ENCODE measurements around the gene IMMP2L. TPM values are rescaled to one million over a fixed set of nuclear protein-coding genes. Genes with fewer than 3 reads are reported as not detected.
A peak's percentile ranks its signal among the peaks of the same experiment; 100 is the strongest.

The IMMP2L gene
- total RNA-seq, 1 donor from 2014 or later, result 14.8 TPM

DNA sequence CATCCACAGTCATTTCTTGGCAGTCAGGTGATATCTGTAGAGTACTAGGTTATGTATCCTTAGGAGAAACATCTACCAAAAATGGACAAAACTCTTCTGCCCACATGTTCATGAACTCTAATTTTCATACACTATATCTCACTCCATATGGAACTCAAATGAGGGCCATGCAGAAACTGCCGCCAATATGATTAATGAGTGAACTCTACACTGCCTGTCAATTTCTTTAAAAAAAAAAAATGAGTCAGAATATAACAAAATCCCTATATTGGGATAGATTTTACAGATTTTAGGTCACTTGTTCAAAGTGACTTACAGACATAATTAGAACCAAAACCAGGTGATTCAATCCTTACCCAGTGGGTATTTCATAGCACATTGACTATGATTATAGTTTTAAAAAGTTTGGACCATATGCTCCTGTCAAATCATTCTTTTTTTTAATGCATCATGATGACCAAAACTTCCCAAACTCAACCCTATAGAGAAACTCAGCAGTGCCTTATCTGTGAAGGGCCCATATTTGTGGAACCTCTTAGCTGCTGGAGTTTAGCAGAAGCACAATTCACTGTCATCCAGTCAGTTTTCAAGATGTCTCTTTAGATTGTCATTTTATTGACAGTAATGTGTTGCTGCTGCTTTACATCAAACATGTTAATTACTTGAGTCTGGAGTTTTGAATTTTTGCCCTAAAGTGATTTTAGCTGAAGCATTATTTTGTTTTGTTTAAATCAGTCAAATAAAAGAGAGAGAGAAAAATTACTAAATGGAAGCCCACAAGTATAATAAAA is 460.2 kb downstream of the IMMP2L start:
- no peak for DNase-seq

DNA sequence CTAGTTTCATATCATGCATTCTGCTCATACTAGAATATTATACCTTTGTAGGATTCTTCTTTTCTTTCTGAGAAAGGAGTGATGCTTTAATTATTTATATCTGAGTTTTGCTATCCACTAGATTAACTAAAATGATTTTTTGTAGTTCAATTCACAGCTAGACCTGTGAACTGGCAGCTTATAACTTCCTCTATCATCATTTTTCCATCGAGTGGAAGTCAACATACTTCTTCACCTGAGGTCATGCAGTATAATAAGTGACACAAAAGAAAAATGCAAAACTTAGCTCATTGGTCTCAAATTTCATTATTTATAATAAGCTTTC is 463.4 kb downstream of the IMMP2L start:
- no peak for DNase-seq

GRCh38 chr7:111098011-111098925 is 464.0 kb downstream of the IMMP2L start:
- DNase-seq, result no peak

DNA sequence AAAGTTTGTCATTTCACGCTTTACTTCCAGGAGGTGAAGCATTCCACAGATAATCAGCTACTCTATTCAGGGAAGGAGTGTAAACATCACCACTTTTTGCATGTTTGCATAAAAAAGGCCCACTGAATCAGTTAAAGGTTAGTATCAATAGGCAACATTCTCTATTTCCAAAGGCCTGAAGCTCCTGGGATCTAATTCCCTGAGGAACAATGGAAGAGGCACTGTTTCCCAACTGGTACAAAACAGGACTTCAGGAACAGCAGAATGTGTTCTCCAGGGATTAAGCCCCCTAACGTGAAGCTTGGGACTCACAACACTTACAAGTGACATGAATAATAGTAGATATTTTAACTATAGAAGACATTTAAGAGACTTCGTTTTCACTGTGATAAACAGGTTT is 465.3 kb downstream of the IMMP2L start:
- DNase-seq, result no peak

- DNase-seq, result no peak
Observed at GRCh38 chr7:111094419-111094818, 467.9 kb downstream of the IMMP2L start.

- DNase-seq, result no peak
Observed at GRCh38 chr7:111093496-111093895, 468.8 kb downstream of the IMMP2L start.

GRCh38 chr7:111092406-111093236 is 469.7 kb downstream of the IMMP2L start:
- no peak for DNase-seq

- DNase-seq, result peak; percentile 23
Observed at GRCh38 chr7:111091593-111092358, 470.5 kb downstream of the IMMP2L start.

- peak; percentile 70 for DNase-seq
Observed at GRCh38 chr7:111090846-111091245, 471.4 kb downstream of the IMMP2L start, which contains the start of gene LRRN3. LRRN3 (plus strand) TSS chr7:111091127; CDS start chr7:111122773, 31,646 bp downstream.

- DNase-seq, result no peak
Observed at GRCh38 chr7:111089822-111090426, 472.4 kb downstream of the IMMP2L start.

DNA sequence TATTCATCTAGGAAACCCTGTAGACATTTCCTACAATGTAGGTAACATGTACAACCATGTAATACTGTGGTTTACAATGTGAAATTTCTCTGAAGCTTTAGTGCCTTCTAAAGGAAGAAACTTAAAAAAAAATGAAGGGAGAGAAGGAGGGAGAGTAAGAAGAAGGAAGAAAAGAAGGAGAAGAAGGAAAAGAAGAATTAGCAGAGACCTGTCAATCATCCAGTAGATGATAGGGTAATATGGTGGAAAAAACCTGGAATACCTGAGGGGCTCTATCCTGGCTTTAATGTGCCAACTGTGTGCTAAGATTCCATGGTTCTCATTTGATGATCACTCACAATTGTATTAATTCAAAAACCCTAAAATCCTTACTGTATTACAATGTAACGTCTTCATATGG is 474.0 kb downstream of the IMMP2L start:
- no peak for DNase-seq

DNA sequence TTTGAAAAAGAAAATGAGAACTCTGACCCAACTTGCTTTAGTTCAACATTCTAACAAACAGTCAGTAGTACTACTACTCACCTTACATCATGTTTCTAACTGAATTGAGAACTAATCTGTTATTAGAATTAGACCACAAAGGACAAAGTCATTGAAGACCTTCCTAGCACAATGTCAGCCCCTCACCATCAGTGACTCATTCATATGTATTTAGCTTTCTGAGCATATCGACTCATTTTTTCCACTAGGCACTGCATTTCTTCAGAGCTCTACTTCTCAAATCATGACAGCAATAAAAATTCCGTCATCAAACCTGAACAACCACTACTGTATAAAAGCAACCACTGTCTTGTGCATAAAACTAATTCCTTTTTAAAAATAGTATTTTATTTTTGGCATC is 475.8 kb downstream of the IMMP2L start:
- no peak for DNase-seq

- DNase-seq, result no peak
Observed at GRCh38 chr7:111085356-111085755, 476.9 kb downstream of the IMMP2L start.

GRCh38 chr7:111083413-111083812 is 478.9 kb downstream of the IMMP2L start:
- no peak for DNase-seq

GRCh38 chr7:111082351-111082750 is 479.9 kb downstream of the IMMP2L start:
- no peak for DNase-seq

DNA sequence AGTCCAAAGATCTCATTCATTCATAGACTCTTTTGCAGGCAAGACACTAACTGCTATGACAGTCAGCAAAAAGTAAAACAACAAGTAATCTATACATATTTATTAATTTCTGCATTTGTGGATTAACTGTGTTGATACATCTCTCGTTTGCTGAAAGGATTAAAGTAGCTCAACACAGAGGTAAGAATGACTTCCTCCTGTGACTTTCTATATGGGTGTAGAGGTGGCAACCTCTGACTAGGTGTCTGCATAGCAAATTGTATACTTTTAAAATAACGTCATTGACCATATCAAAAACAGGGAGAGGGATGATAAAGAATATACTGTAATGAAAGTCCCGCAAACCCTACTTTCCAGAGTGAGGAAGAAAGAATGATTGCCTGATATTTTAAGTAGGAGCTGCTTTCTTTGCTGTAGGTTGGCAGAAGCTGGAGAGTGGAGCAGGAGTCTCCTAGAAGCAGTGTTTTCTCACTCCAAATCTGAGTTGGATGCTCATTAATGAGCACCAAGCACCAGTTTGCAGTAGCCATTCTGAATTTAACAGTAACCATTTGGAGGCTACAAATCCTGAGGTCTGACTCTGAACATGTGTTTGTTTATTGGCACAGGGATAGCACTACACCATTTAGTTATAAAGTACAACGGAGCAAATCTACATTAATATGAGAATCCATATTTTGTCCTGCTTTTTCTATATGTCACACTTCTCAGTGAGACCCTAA is 480.6 kb downstream of the IMMP2L start:
- no peak for DNase-seq

- no peak for DNase-seq
Observed at GRCh38 chr7:111080495-111081105, 481.7 kb downstream of the IMMP2L start.

DNA sequence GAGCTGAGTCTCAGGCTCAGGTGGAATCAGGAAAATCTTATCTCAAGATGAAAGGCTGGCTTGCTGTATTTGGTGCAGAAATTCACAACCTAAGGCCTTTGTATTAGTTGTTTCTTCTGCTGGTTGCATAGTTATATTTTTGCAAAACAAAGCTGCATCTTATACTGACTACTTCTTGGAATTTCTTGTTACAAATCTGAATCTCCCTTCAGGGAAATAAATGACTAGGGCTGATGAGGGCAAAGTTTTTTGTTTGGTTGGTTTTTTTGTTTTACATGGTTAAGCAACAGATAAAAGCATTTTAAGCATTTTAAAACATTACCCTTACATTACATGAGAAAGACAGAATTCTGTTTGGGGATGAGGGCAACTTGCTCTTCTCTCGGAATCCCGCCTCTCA is 485.3 kb downstream of the IMMP2L start:
- no peak for DNase-seq

DNA sequence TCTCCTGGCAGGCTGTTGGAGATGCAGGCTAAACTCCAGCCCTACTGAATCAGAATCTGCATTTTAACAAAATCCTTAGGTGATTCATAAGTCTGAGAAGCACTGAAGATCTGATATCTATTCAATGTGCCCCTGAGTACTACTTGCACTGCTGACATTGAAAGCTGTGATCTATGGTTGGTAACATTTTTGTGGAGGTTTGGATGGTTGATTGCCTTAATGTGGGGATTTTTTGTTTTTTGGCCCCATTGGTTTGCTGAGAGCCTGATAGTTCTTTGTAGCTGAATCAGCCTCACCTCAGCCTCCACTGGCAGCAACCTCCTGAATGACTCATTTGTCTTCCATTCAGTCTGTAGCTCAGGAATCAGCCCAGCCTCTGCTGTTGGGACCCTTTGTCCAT is 486.1 kb downstream of the IMMP2L start:
- no peak for DNase-seq

- DNase-seq, result no peak
Observed at GRCh38 chr7:111075498-111075897, 486.8 kb downstream of the IMMP2L start.

Measured in occipital lobe (tissue), 2 donors.